Astrocyte of the spinal cord (primary cell): ENCODE data around the gene SAPCD2.

Experiments
- DNase-seq: peaks from one replicate; pipeline ENCODE4 v3.0.0; 2011; ENCODE audit warnings: low read depth, low spot score
- H3K4me3 ChIP-seq: 2 replicates; pipeline ENCODE4 v1.5.1; 2011; ENCODE audit warnings: low read depth, mild to moderate bottlenecking, low read length, moderate library complexity
- in situ Hi-C: cut with HindIII; loops from 2 replicates; pipeline ENCODE4 v1.10.0; 2017; ENCODE audit warnings: low sequenced_read_pairs
- TF ChIP-seq, protein P1 (sequence below): IDR thresholded peaks from 2 replicates; pipeline ENCODE4 v1.5.1; 2012; ENCODE audit warnings: low read depth, mild to moderate bottlenecking, low read length, inconsistent platforms

Gene SAPCD2

DNA sequence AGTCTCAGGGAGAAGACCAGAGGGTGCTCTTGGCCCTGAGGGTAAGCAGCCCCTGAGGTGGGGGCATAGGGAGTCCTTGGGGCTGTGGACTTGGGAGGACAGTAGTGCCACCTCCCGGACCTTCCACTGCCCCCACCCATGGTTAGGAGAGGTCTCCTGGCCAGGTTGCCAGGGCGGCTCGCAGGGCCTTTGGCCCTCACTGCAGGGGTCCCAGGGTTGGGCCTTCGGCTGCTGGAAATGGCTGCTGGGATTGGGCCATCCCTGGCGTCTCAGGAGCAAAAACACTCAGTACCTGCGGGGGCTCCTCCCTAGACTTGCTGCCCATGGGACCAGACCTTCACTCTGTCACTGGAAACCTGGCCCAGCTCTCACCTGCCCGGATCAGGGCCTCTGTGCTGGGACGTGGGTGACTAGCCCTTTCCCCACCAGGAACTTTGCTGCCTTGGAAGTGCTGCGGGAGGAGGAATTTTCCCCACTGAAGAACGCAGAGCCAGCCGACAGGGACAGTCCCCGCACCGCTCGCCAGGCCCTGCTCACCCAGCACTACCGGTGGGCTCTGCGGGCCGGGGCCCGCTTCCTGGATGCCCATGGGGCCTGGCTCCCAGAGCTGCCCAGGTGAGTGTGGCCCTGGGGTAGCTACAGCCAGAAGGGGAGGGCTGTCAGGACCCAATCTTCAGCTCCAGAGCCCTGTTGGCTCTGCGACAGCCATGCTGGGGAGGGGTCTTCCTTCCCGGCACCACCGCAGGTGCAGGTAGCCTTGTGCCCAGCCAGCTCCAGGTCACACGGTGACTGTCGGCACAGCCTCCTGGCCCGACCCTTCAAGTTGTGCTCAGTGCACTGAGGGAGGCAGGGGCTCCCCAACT lies 10.1 kb upstream of the SAPCD2 start:
- TF ChIP-seq, protein P1, sequence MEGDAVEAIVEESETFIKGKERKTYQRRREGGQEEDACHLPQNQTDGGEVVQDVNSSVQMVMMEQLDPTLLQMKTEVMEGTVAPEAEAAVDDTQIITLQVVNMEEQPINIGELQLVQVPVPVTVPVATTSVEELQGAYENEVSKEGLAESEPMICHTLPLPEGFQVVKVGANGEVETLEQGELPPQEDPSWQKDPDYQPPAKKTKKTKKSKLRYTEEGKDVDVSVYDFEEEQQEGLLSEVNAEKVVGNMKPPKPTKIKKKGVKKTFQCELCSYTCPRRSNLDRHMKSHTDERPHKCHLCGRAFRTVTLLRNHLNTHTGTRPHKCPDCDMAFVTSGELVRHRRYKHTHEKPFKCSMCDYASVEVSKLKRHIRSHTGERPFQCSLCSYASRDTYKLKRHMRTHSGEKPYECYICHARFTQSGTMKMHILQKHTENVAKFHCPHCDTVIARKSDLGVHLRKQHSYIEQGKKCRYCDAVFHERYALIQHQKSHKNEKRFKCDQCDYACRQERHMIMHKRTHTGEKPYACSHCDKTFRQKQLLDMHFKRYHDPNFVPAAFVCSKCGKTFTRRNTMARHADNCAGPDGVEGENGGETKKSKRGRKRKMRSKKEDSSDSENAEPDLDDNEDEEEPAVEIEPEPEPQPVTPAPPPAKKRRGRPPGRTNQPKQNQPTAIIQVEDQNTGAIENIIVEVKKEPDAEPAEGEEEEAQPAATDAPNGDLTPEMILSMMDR = no peak
- H3K4me3 ChIP-seq = no peak overlapping the region
- no peak for DNase-seq
- in situ Hi-C loops = no loop called here

DNA sequence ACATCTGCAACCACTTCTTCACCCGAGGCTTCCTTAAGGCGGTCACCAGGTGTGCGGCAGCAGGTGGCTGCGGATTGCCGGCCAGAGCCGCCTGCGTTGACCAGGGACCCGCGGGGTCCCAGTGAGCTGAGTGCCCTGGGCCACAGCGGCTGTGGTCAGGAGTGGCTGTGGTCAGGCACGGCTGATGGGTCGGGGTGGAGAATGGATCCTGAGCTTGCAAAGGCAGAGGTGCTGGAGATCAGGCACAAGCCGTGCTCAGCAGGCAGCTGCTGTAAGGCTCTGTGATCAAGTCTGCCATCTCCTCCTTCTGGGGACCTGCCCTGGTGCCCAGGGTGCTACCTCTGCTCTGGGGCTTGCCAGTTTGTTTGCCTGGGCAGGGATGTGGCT lies 9.0 kb upstream of the SAPCD2 start:
- in situ Hi-C loops = no loop called here
- no peak overlapping the region for H3K4me3 ChIP-seq
- DNase-seq = no peak
- TF ChIP-seq, protein P1 = no peak

DNA sequence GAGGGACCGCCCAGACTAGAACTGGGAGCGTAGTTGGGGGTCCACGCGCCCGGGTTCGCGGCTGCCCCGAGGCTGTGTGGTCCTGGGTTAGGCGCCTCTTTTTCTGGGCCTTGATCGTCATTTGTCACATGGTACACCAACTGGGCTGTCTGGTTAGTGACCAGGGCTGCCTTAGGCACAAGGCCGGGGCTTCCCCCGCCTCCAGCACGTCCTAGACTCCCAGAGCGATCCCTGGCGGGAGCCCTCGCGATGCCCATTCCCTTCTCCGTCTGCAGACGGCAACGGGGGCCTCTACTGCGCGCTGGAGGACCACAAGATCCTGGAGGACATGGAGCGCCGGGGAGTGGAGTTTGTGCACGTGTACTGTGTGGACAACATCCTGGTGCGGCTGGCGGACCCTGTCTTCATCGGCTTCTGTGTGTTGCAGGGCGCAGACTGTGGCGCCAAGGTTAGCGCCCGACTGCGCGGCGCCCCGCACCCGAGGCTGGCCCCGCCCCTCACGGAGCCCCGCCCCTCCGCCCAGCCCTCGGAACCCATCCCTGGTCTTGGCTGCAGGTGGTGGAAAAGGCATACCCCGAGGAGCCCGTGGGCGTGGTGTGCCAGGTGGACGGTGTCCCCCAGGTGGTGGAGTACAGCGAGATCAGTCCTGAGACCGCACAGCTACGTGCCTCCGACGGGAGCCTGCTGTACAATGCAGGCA lies 8.5 kb upstream of the SAPCD2 start:
- in situ Hi-C loops = no loop called here
- TF ChIP-seq, protein P1 = no peak
- no peak for DNase-seq
- peak overlapping the region; percentile 58 for H3K4me3 ChIP-seq

DNA sequence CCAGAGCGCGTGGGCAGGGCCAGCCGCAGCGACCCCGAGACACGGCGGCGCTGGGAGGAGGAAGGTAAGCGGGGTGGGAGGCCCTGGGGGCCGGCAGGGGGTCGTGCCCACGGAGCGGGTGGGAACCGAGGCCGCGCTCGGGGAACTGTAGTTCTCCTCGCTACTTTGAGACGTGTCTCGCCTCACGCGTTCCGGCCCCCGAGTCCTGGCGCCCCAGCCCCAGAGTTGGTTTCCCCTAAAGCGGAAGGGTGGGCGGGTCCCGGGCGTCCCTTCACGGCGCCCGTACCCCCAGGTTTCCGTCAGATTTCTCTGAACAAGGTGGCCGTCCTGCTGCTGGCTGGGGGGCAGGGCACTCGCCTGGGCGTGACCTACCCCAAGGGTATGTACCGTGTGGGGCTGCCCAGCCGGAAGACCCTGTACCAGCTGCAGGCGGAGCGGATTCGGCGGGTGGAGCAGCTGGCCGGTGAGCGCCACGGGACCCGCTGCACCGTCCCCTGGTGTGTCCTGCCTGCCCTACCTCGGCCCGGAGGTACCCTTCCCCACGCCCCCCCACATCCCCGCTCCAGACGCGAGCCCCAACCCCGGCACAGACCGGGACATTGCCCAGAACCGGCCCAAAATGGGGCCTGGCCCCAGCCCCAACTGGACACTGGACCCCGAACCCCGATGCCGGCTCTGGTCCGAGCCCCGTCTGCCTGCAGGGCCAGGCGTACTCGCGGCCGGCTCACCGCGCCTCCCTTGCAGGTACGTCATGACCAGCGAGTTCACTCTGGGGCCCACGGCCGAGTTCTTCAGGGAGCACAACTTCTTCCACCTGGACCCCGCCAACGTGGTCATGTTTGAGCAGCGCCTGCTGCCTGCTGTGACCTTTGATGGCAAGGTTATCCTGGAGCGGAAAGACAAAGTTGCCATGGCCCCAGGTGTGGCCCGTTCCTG lies 7.7 kb upstream of the SAPCD2 start:
- TF ChIP-seq, protein P1 = no peak
- in situ Hi-C loops = no loop called here
- DNase-seq = no peak
- peak overlapping the region; percentile 58 for H3K4me3 ChIP-seq

DNA sequence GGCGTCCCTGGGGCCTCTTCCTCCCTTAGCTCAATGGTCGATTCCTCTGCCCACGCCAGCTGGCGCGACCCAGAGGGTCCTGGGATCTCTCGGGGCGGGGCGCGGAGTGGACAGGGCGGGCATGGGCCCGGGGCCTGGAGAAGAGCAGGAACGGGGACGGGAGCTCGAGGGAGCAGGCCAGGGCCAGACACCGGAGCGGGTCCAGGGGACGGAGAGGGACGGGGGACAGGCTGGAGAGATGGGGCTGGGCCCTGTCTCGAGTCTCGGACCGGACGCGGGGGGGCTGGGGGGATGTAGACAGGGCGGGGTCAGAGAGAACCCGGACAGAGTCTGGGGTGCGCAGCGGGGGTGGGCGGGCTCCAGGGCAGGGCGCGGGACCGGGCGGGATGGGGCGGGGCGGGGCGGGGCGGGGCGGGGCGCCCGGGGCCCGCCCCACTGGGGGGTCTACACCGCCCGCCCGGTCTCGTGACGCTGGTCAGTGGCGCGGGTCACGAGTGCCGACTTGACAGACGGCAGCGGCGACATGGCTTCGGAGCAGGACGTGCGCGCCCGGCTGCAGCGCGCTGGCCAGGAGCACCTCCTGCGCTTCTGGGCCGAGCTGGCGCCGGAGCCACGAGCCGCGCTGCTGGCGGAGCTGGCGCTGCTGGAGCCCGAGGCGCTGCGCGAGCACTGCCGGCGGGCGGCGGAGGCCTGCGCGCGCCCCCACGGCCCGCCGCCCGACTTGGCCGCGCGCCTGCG lies 6.8 kb upstream of the SAPCD2 start, which contains the start of gene UAP1L1:
Gene UAP1L1, plus strand, starts transcription at position 508 of the 738 bp plus-strand sequence. Its CDS starts 16 bp downstream, at position 524.
- TF ChIP-seq, protein P1 = no peak
- in situ Hi-C loops = no loop called here
- peak within 1 kb of the TSS; percentile 58 for H3K4me3 ChIP-seq
- DNase-seq = no peak
